ENCODE measurements around the gene RNU5B-1. TPM values are rescaled to one million over a fixed set of nuclear protein-coding genes. Genes with fewer than 3 reads are reported as not detected.

RNU5B-1 gene
- total and polyA plus RNA-seq, 4 donors = not detected

DNA sequence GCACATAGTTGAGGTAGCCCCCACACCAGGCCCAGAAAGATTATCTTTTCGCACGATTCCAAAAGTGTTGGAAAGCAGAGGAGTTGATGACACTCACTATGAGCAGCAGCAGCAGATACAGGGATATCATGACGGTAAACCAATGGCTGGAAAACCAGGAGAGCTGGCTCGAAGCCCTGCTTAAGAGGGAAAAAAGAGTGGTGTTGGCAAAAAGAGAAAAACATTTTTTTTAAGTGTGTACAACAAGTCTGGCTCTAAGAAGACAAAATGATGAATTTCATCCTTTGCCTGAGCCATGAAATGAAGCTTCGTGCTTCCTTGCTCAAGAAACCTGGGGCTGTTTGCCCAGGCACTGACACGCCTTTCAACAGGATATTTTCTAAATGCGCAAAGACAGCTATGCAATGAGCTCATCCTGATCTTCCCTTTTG is 45.1 kb upstream of the RNU5B-1 start:
- H3K4me3 ChIP-seq (ENCODE audit: low read depth in 1 of 3, low read length in 3 of 3) = no peak overlapping the region
- 89% methylated on average over 7 of the region's 7 CpGs for WGBS
- H3K27ac ChIP-seq (ENCODE audit: low read depth in 1 of 2, low read length in 2 of 2) = no peak overlapping the region
- TF ChIP-seq GABPA (IDR thresholded peaks at IDR 0.05 in 1 of 2, conservative IDR thresholded peaks at IDR 0.05 in 1 of 2) (no peak), HNF4A (conservative IDR thresholded peaks at IDR 0.05) (no peak), SP1 (IDR thresholded peaks at IDR 0.05) (no peak), NR2F2 (IDR thresholded peaks at IDR 0.05) (no peak), JUND (IDR thresholded peaks at IDR 0.05) (no peak), EGR1 (IDR thresholded peaks at IDR 0.05; ENCODE audit: low read depth in 2 of 2) (no peak), TAF1 (conservative IDR thresholded peaks at IDR 0.05) (no peak)
- TF ChIP-seq, protein P1, sequence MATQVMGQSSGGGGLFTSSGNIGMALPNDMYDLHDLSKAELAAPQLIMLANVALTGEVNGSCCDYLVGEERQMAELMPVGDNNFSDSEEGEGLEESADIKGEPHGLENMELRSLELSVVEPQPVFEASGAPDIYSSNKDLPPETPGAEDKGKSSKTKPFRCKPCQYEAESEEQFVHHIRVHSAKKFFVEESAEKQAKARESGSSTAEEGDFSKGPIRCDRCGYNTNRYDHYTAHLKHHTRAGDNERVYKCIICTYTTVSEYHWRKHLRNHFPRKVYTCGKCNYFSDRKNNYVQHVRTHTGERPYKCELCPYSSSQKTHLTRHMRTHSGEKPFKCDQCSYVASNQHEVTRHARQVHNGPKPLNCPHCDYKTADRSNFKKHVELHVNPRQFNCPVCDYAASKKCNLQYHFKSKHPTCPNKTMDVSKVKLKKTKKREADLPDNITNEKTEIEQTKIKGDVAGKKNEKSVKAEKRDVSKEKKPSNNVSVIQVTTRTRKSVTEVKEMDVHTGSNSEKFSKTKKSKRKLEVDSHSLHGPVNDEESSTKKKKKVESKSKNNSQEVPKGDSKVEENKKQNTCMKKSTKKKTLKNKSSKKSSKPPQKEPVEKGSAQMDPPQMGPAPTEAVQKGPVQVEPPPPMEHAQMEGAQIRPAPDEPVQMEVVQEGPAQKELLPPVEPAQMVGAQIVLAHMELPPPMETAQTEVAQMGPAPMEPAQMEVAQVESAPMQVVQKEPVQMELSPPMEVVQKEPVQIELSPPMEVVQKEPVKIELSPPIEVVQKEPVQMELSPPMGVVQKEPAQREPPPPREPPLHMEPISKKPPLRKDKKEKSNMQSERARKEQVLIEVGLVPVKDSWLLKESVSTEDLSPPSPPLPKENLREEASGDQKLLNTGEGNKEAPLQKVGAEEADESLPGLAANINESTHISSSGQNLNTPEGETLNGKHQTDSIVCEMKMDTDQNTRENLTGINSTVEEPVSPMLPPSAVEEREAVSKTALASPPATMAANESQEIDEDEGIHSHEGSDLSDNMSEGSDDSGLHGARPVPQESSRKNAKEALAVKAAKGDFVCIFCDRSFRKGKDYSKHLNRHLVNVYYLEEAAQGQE (IDR thresholded peaks at IDR 0.05) = no peak
- TF ChIP-seq, protein P2, sequence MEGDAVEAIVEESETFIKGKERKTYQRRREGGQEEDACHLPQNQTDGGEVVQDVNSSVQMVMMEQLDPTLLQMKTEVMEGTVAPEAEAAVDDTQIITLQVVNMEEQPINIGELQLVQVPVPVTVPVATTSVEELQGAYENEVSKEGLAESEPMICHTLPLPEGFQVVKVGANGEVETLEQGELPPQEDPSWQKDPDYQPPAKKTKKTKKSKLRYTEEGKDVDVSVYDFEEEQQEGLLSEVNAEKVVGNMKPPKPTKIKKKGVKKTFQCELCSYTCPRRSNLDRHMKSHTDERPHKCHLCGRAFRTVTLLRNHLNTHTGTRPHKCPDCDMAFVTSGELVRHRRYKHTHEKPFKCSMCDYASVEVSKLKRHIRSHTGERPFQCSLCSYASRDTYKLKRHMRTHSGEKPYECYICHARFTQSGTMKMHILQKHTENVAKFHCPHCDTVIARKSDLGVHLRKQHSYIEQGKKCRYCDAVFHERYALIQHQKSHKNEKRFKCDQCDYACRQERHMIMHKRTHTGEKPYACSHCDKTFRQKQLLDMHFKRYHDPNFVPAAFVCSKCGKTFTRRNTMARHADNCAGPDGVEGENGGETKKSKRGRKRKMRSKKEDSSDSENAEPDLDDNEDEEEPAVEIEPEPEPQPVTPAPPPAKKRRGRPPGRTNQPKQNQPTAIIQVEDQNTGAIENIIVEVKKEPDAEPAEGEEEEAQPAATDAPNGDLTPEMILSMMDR (IDR thresholded peaks at IDR 0.05; ENCODE audit: low read depth, low read length, missing input control) = no peak
- DNase-seq (ENCODE audit: low spot score) = no peak
- no peaks in the 10 kb centered on the region for H3K27me3 ChIP-seq (ENCODE audit: control insufficient read depth in 4 of 4, insufficient read depth in 4 of 4, low read length in 3 of 4)
- peaks cover 0 to 53% (median 26%) of the 10 kb centered on the region in 4 donors for H3K36me3 ChIP-seq (ENCODE audit: control insufficient read depth in 4 of 4, insufficient read depth in 3 of 4, low read depth in 1 of 4, low read length in 3 of 4)
- no peak overlapping the region for H3K9ac ChIP-seq (ENCODE audit: low read depth in 1 of 2, low read length in 2 of 2)
- H3K4me1 ChIP-seq (ENCODE audit: control insufficient read depth in 4 of 4, insufficient read depth in 4 of 4, low read length in 3 of 4) = no peaks in the 10 kb centered on the region
- H3K9me3 ChIP-seq (ENCODE audit: control insufficient read depth in 4 of 4, low read length in 3 of 4) = no peaks in the 10 kb centered on the region

DNA sequence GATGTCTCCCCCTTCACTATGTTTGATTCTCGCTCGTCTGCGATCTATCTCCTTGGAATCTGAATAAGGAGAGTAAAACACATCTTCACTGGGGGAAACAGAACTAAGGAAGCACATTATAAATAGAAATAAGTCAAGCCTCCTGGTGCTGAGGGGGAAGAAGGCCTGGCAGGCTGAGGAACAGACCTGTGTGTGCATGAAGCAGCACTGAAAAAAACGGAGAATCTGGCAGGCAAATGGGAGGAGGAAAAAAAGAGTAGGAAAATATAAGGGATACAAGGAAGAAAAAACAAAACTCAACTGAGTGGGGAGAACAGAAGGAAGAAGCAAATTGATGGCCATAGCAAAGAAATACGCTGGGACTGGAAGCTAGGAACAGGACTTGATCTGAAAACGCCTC is 43.5 kb upstream of the RNU5B-1 start:
- Histone ChIP-seq H3K36me3 (ENCODE audit: control insufficient read depth in 4 of 4, insufficient read depth in 3 of 4, low read depth in 1 of 4, low read length in 3 of 4) (peaks cover 2 to 63% (median 26%) of the 10 kb centered on the region in 4 donors), H3K27ac (ENCODE audit: low read depth in 1 of 2, low read length in 2 of 2) (no peak overlapping the region), H3K9ac (ENCODE audit: low read depth in 1 of 2, low read length in 2 of 2) (no peak overlapping the region), H3K4me1 (ENCODE audit: control insufficient read depth in 4 of 4, insufficient read depth in 4 of 4, low read length in 3 of 4) (no peaks in the 10 kb centered on the region), H3K4me3 (ENCODE audit: low read depth in 1 of 3, low read length in 3 of 3) (no peak overlapping the region), H3K27me3 (ENCODE audit: control insufficient read depth in 4 of 4, insufficient read depth in 4 of 4, low read length in 3 of 4) (no peaks in the 10 kb centered on the region), H3K9me3 (ENCODE audit: control insufficient read depth in 4 of 4, low read length in 3 of 4) (no peaks in the 10 kb centered on the region)
- WGBS = 96% methylated on average over 6 of the region's 6 CpGs
- TF ChIP-seq RXRA (IDR thresholded peaks at IDR 0.05) (no peak), FOXA1 (IDR thresholded peaks at IDR 0.05) (no peak), TAF1 (conservative IDR thresholded peaks at IDR 0.05) (no peak), HNF4A (conservative IDR thresholded peaks at IDR 0.05) (no peak)
- TF ChIP-seq, protein P3, sequence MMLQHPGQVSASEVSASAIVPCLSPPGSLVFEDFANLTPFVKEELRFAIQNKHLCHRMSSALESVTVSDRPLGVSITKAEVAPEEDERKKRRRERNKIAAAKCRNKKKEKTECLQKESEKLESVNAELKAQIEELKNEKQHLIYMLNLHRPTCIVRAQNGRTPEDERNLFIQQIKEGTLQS (IDR thresholded peaks at IDR 0.05) = no peak
- no peak for DNase-seq (ENCODE audit: low spot score)

DNA sequence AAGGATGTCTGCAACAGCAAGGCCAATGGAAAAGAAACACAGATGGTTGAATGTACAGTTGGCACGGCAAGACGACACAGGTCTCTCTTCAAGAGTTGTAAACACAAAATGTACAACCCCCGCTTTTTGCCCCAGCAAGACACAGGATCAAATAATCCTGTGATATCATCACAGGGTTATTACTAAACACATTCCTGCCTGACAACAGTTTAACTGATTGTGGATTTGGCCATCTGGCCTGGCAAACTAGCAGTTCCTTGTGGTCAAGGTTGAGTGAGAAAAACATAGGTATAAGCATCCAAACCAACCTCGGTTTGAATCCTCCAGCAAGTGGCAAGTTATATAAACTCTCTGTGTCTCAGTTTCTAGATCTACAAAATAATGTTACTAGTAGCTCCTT is 41.2 kb upstream of the RNU5B-1 start:
- DNase-seq (ENCODE audit: low spot score) = no peak
- no peak overlapping the region for H3K4me3 ChIP-seq (ENCODE audit: low read depth in 1 of 3, low read length in 3 of 3)
- 94% methylated on average over 4 of the region's 4 CpGs for WGBS
- no peaks in the 10 kb centered on the region for H3K4me1 ChIP-seq (ENCODE audit: control insufficient read depth in 4 of 4, insufficient read depth in 4 of 4, low read length in 3 of 4)
- TF ChIP-seq, protein P1 (IDR thresholded peaks at IDR 0.05) = no peak
- TF ChIP-seq TAF1 (conservative IDR thresholded peaks at IDR 0.05) (no peak), FOXA2 (IDR thresholded peaks at IDR 0.05) (no peak), RXRA (IDR thresholded peaks at IDR 0.05) (no peak), SP1 (IDR thresholded peaks at IDR 0.05) (no peak), GABPA (IDR thresholded peaks at IDR 0.05 in 1 of 2, conservative IDR thresholded peaks at IDR 0.05 in 1 of 2) (no peak), RAD21 (IDR thresholded peaks at IDR 0.05) (no peak), YY1 (IDR thresholded peaks at IDR 0.05) (no peak), NR2F2 (IDR thresholded peaks at IDR 0.05) (no peak)
- TF ChIP-seq, protein P4, sequence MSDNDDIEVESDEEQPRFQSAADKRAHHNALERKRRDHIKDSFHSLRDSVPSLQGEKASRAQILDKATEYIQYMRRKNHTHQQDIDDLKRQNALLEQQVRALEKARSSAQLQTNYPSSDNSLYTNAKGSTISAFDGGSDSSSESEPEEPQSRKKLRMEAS (IDR thresholded peaks at IDR 0.05) = no peak
- TF ChIP-seq, protein P3 (IDR thresholded peaks at IDR 0.05) = no peak
- H3K27ac ChIP-seq (ENCODE audit: low read depth in 1 of 2, low read length in 2 of 2) = no peak overlapping the region
- H3K36me3 ChIP-seq (ENCODE audit: control insufficient read depth in 4 of 4, insufficient read depth in 3 of 4, low read depth in 1 of 4, low read length in 3 of 4) = peaks cover 2 to 57% (median 26%) of the 10 kb centered on the region in 4 donors
- H3K9ac ChIP-seq (ENCODE audit: low read depth in 1 of 2, low read length in 2 of 2) = no peak overlapping the region
- no peaks in the 10 kb centered on the region for H3K27me3 ChIP-seq (ENCODE audit: control insufficient read depth in 4 of 4, insufficient read depth in 4 of 4, low read length in 3 of 4)
- no peaks in the 10 kb centered on the region for H3K9me3 ChIP-seq (ENCODE audit: control insufficient read depth in 4 of 4, low read length in 3 of 4)

All from liver (tissue), 9 donors.